ENCODE measurements around the gene ASIC2. TPM values are rescaled to one million over a fixed set of nuclear protein-coding genes. Genes with fewer than 3 reads are reported as not detected.

Gene ASIC2
- total RNA-seq, 1 donor from 2014 or later = not detected

GRCh38 chr17:33019161-33019890, 273.8 kb downstream of the ASIC2 start:
- Mint-ChIP-seq H3K27me3 (peaks cover 3% of the 10 kb centered on the region), H3K27ac (no peak overlapping the region), H3K9me3 (no peaks in the 10 kb centered on the region), H3K4me3 (no peak overlapping the region), H3K4me1 (no peaks in the 10 kb centered on the region), H3K36me3 (ENCODE audit: low read depth) (no peaks in the 10 kb centered on the region)
- DNase-seq = no peak
- intact Hi-C loops (cut with micrococcal nuclease) = no loop called here

- Mint-ChIP-seq H3K27ac (no peak overlapping the region), H3K27me3 (no peaks in the 10 kb centered on the region), H3K4me3 (no peak overlapping the region), H3K9me3 (no peaks in the 10 kb centered on the region), H3K36me3 (ENCODE audit: low read depth) (no peaks in the 10 kb centered on the region), H3K4me1 (no peaks in the 10 kb centered on the region)
- intact Hi-C loops (cut with micrococcal nuclease) = no loop called here
- no peak for DNase-seq
Measured at GRCh38 chr17:33017366-33017765, 275.7 kb downstream of the ASIC2 start.

- DNase-seq = no peak
- H3K9me3 Mint-ChIP-seq = no peaks in the 10 kb centered on the region
- no peaks in the 10 kb centered on the region for H3K36me3 Mint-ChIP-seq (ENCODE audit: low read depth)
- intact Hi-C loops (cut with micrococcal nuclease) = no loop called here
- H3K4me1 Mint-ChIP-seq = no peaks in the 10 kb centered on the region
- no peaks in the 10 kb centered on the region for H3K27me3 Mint-ChIP-seq
- no peak overlapping the region for H3K4me3 Mint-ChIP-seq
- no peak overlapping the region for H3K27ac Mint-ChIP-seq
Measured at GRCh38 chr17:33016920-33017319, 276.2 kb downstream of the ASIC2 start.

- no peak for DNase-seq
- Mint-ChIP-seq H3K36me3 (ENCODE audit: low read depth) (no peaks in the 10 kb centered on the region), H3K27ac (no peak overlapping the region), H3K27me3 (no peaks in the 10 kb centered on the region), H3K4me3 (no peak overlapping the region), H3K9me3 (no peaks in the 10 kb centered on the region), H3K4me1 (no peaks in the 10 kb centered on the region)
- intact Hi-C loops (cut with micrococcal nuclease) = no loop called here
Measured at GRCh38 chr17:33015716-33016346, 277.3 kb downstream of the ASIC2 start.

- H3K4me3 Mint-ChIP-seq = no peak overlapping the region
- H3K27ac Mint-ChIP-seq = no peak overlapping the region
- no peak for DNase-seq
- no peaks in the 10 kb centered on the region for H3K4me1 Mint-ChIP-seq
- H3K9me3 Mint-ChIP-seq = no peaks in the 10 kb centered on the region
- no peaks in the 10 kb centered on the region for H3K36me3 Mint-ChIP-seq (ENCODE audit: low read depth)
- no peaks in the 10 kb centered on the region for H3K27me3 Mint-ChIP-seq
- intact Hi-C loops (cut with micrococcal nuclease) = no loop called here
Measured at GRCh38 chr17:33014751-33015150, 278.3 kb downstream of the ASIC2 start.

- Mint-ChIP-seq H3K4me3 (no peak overlapping the region), H3K9me3 (no peaks in the 10 kb centered on the region), H3K27ac (no peak overlapping the region), H3K27me3 (peaks cover 2% of the 10 kb centered on the region), H3K36me3 (ENCODE audit: low read depth) (no peaks in the 10 kb centered on the region), H3K4me1 (no peaks in the 10 kb centered on the region)
- intact Hi-C loops (cut with micrococcal nuclease) = no loop called here
- no peak for DNase-seq
Measured at GRCh38 chr17:33013596-33014375, 279.3 kb downstream of the ASIC2 start.

GRCh38 chr17:33012522-33013033, 280.5 kb downstream of the ASIC2 start:
- intact Hi-C loops (cut with micrococcal nuclease) = no loop called here
- H3K4me1 Mint-ChIP-seq = no peaks in the 10 kb centered on the region
- H3K27me3 Mint-ChIP-seq = peaks cover 4% of the 10 kb centered on the region
- no peaks in the 10 kb centered on the region for H3K9me3 Mint-ChIP-seq
- no peak for DNase-seq
- H3K27ac Mint-ChIP-seq = peak overlapping the region; percentile 8
- no peak overlapping the region for H3K4me3 Mint-ChIP-seq
- no peaks in the 10 kb centered on the region for H3K36me3 Mint-ChIP-seq (ENCODE audit: low read depth)

GRCh38 chr17:33009636-33010035, 283.5 kb downstream of the ASIC2 start:
- H3K27ac Mint-ChIP-seq = no peak overlapping the region
- no peak for DNase-seq
- no peaks in the 10 kb centered on the region for H3K36me3 Mint-ChIP-seq (ENCODE audit: low read depth)
- H3K4me1 Mint-ChIP-seq = no peaks in the 10 kb centered on the region
- H3K9me3 Mint-ChIP-seq = no peaks in the 10 kb centered on the region
- intact Hi-C loops (cut with micrococcal nuclease) = no loop called here
- H3K27me3 Mint-ChIP-seq = peaks cover 4% of the 10 kb centered on the region
- no peak overlapping the region for H3K4me3 Mint-ChIP-seq

- DNase-seq = no peak
- no peaks in the 10 kb centered on the region for H3K36me3 Mint-ChIP-seq (ENCODE audit: low read depth)
- H3K9me3 Mint-ChIP-seq = no peaks in the 10 kb centered on the region
Measured at GRCh38 chr17:33007186-33007585, 285.9 kb downstream of the ASIC2 start.

GRCh38 chr17:33002246-33002645, 290.8 kb downstream of the ASIC2 start:
- intact Hi-C loops (cut with micrococcal nuclease) = no loop called here
- Mint-ChIP-seq H3K4me1 (peaks cover 4% of the 10 kb centered on the region), H3K9me3 (no peaks in the 10 kb centered on the region), H3K36me3 (ENCODE audit: low read depth) (no peaks in the 10 kb centered on the region), H3K4me3 (no peak overlapping the region), H3K27ac (no peak overlapping the region), H3K27me3 (peaks cover 12% of the 10 kb centered on the region)
- no peak for DNase-seq

More at GRCh38 chr17:33007186-33007585, 285.9 kb downstream of the ASIC2 start:
- peaks cover 5% of the 10 kb centered on the region for H3K27me3 Mint-ChIP-seq
- no peak overlapping the region for H3K27ac Mint-ChIP-seq
- intact Hi-C loops (cut with micrococcal nuclease) = no loop called here
- no peaks in the 10 kb centered on the region for H3K4me1 Mint-ChIP-seq
- H3K4me3 Mint-ChIP-seq = no peak overlapping the region

GRCh38 chr17:32998887-32999228, 294.2 kb downstream of the ASIC2 start:
- DNase-seq = no peak
- no peaks in the 10 kb centered on the region for H3K36me3 Mint-ChIP-seq (ENCODE audit: low read depth)
- peaks cover 12% of the 10 kb centered on the region for H3K27me3 Mint-ChIP-seq
- no peaks in the 10 kb centered on the region for H3K9me3 Mint-ChIP-seq
- intact Hi-C loops (cut with micrococcal nuclease) = no loop called here
- no peak overlapping the region for H3K4me3 Mint-ChIP-seq
- no peak overlapping the region for H3K27ac Mint-ChIP-seq
- peaks cover 4% of the 10 kb centered on the region for H3K4me1 Mint-ChIP-seq

- Mint-ChIP-seq H3K36me3 (ENCODE audit: low read depth) (no peaks in the 10 kb centered on the region), H3K4me1 (peaks cover 4% of the 10 kb centered on the region), H3K27me3 (peaks cover 12% of the 10 kb centered on the region), H3K9me3 (no peaks in the 10 kb centered on the region), H3K4me3 (no peak overlapping the region), H3K27ac (no peak overlapping the region)
- peak; percentile 92 for DNase-seq
- intact Hi-C loops (cut with micrococcal nuclease) = no loop called here
Measured at GRCh38 chr17:32998111-32998886, 294.8 kb downstream of the ASIC2 start.

GRCh38 chr17:32995416-32996045, 297.6 kb downstream of the ASIC2 start:
- no peak overlapping the region for H3K4me3 Mint-ChIP-seq
- intact Hi-C loops (cut with micrococcal nuclease) = no loop called here
- peaks cover 10% of the 10 kb centered on the region for H3K27me3 Mint-ChIP-seq
- H3K36me3 Mint-ChIP-seq (ENCODE audit: low read depth) = no peaks in the 10 kb centered on the region
- no peak for DNase-seq
- H3K27ac Mint-ChIP-seq = no peak overlapping the region
- no peaks in the 10 kb centered on the region for H3K9me3 Mint-ChIP-seq
- peaks cover 4% of the 10 kb centered on the region for H3K4me1 Mint-ChIP-seq
